ENCODE results near the gene TLR8.
"Not testable (repeated sequence)": the region's sequence is repeated elsewhere in the genome, so short reads cannot be mapped to it uniquely, and the experiment has no call there.

The TLR8 gene

GRCh38 chrX:12962041-12962504 is 55.7 kb downstream of the TLR8 start:
- H3K27ac ChIP-seq = no peak overlapping the region

DNA sequence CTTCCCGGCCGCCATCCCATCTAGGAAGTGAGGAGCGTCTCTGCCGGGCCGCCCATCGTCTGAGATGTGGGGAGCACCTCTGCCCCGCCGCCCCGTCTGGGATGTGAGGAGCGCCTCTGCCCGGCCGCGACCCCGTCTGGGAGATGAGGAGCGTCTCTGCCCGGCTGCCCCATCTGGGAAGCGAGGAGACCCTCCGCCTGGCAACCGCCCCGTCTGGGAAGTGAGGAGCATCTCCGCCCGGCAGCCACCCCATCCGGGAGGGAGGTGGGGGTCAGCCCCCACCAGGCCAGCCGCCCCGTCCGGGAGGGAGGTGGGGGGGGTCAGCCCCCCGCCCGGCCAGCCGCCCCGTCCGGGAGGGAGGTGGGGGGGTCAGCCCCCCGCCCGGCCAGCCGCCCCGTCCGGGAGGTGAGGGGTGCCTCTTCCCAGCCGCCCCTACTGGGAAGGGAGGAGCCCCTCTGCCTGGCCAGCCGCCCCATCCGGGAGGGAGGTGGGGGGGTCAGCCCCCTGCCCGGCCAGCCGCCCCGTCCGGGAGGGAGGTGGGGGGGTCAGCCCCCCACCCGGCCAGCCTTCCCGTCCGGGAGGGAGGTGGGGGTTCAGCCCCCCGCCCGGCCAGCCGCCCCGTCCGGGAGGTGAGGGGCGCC is 56.9 kb downstream of the TLR8 start:
- not testable (repeated sequence) for H3K27me3 ChIP-seq (ENCODE audit: control insufficient read depth, insufficient read depth, low read length); H3K79me2 ChIP-seq; H3K4me3 ChIP-seq (ENCODE audit: low read depth, low read length); H3K27ac ChIP-seq; H3K4me1 ChIP-seq; H3K36me3 ChIP-seq (ENCODE audit: control insufficient read depth, insufficient read depth, low read length); H2AFZ ChIP-seq; H3K9ac ChIP-seq; H3K9me3 ChIP-seq (ENCODE audit: control insufficient read depth, low read length); H3K4me2 ChIP-seq (ENCODE audit: low read length)

More at GRCh38 chrX:12962041-12962504, 55.7 kb downstream of the TLR8 start:
- H3K27me3 ChIP-seq (ENCODE audit: control insufficient read depth, insufficient read depth, low read length) = no peaks in the 10 kb centered on the region
- H3K36me3 ChIP-seq (ENCODE audit: control insufficient read depth, insufficient read depth, low read length) = no peaks in the 10 kb centered on the region
- no peak overlapping the region for H3K9ac ChIP-seq
- H3K4me3 ChIP-seq (ENCODE audit: low read depth, low read length) = no peak overlapping the region
- H3K4me1 ChIP-seq = no peaks in the 10 kb centered on the region
- no peaks in the 10 kb centered on the region for H3K9me3 ChIP-seq (ENCODE audit: control insufficient read depth, low read length)
- no peaks in the 10 kb centered on the region for H3K79me2 ChIP-seq
- TF ChIP-seq, protein P1, sequence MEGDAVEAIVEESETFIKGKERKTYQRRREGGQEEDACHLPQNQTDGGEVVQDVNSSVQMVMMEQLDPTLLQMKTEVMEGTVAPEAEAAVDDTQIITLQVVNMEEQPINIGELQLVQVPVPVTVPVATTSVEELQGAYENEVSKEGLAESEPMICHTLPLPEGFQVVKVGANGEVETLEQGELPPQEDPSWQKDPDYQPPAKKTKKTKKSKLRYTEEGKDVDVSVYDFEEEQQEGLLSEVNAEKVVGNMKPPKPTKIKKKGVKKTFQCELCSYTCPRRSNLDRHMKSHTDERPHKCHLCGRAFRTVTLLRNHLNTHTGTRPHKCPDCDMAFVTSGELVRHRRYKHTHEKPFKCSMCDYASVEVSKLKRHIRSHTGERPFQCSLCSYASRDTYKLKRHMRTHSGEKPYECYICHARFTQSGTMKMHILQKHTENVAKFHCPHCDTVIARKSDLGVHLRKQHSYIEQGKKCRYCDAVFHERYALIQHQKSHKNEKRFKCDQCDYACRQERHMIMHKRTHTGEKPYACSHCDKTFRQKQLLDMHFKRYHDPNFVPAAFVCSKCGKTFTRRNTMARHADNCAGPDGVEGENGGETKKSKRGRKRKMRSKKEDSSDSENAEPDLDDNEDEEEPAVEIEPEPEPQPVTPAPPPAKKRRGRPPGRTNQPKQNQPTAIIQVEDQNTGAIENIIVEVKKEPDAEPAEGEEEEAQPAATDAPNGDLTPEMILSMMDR (IDR thresholded peaks at IDR 0.05) = no peak
- no peak overlapping the region for H2AFZ ChIP-seq
- no peak overlapping the region for H3K4me2 ChIP-seq (ENCODE audit: low read length)

- H3K36me3 ChIP-seq (ENCODE audit: control insufficient read depth, insufficient read depth, low read length) = no peaks in the 10 kb centered on the region
- H3K4me3 ChIP-seq (ENCODE audit: low read depth, low read length) = no peak overlapping the region
- H3K27ac ChIP-seq = no peak overlapping the region
- H3K4me1 ChIP-seq = no peaks in the 10 kb centered on the region
- H3K27me3 ChIP-seq (ENCODE audit: control insufficient read depth, insufficient read depth, low read length) = no peaks in the 10 kb centered on the region
- TF ChIP-seq, protein P1 (IDR thresholded peaks at IDR 0.05) = no peak
- no peak overlapping the region for H3K4me2 ChIP-seq (ENCODE audit: low read length)
- H3K9me3 ChIP-seq (ENCODE audit: control insufficient read depth, low read length) = no peaks in the 10 kb centered on the region
- no peaks in the 10 kb centered on the region for H3K79me2 ChIP-seq
- H3K9ac ChIP-seq = no peak overlapping the region
- no peak overlapping the region for H2AFZ ChIP-seq
These were observed 58.9 kb downstream of the TLR8 start for GRCh38 chrX:12965131-12965940.

DNA sequence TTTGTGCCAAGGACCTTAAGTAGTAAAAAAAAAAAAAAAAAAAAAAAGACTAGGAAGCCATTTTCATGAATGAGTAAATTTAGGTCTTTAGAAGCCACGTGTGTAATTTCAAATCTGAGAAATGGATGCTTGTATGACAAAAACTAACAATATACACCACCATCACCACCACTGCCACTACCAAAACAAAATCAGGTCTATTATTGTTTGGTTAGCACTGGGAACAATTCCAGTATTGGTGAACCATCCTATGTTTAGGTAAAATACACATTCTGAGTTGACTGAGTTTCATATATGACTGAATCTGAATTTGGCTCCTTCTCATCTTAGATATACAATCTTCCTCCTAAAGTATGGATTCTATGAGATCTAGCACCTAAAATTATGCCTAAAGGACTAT is 59.7 kb downstream of the TLR8 start:
- H3K9ac ChIP-seq = no peak overlapping the region
- H2AFZ ChIP-seq = no peak overlapping the region
- no peaks in the 10 kb centered on the region for H3K4me1 ChIP-seq

More for the DNA sequence above, 59.7 kb downstream of the TLR8 start:
- Histone ChIP-seq H3K27ac (no peak overlapping the region), H3K36me3 (ENCODE audit: control insufficient read depth, insufficient read depth, low read length) (no peaks in the 10 kb centered on the region), H3K9me3 (ENCODE audit: control insufficient read depth, low read length) (no peaks in the 10 kb centered on the region), H3K79me2 (no peaks in the 10 kb centered on the region), H3K4me2 (ENCODE audit: low read length) (no peak overlapping the region), H3K4me3 (ENCODE audit: low read depth, low read length) (no peak overlapping the region), H3K27me3 (ENCODE audit: control insufficient read depth, insufficient read depth, low read length) (no peaks in the 10 kb centered on the region)
- TF ChIP-seq, protein P1 (IDR thresholded peaks at IDR 0.05) = no peak

Measured in parathyroid adenoma (tissue), 2 donors.